ENCODE results near the gene SYT8. TPM values are rescaled to one million over a fixed set of nuclear protein-coding genes. Genes with fewer than 3 reads are reported as not detected.

Gene SYT8
- total and polyA plus RNA-seq, 2 of the 8 experiments (the other 6 are each of a cell fraction or from before 2014, with no cell fraction given): not detected

GRCh38 chr11:1828542-1828941, 6.2 kb upstream of the SYT8 start:
- Histone ChIP-seq H3K23me2 (ENCODE audit: low read depth, low read length) (no peaks in the 10 kb centered on the region), H3K4ac (replicated peaks; ENCODE audit: insufficient read length, low read depth, low read length) (no peak overlapping the region), H3K23ac (ENCODE audit: insufficient read length) (no peak overlapping the region), H2AK5ac (ENCODE audit: low read depth, low read length) (no peak overlapping the region), H2AFZ (ENCODE audit: low read length) (no peak overlapping the region), H2BK12ac (ENCODE audit: low read depth, low read length) (no peak overlapping the region), H3K27ac (ENCODE audit: low read depth, low read length) (no peak overlapping the region), H2BK5ac (ENCODE audit: low read depth, low read length) (no peak overlapping the region), H3K27me3 (replicated peaks in 1 of 4; ENCODE audit: control insufficient read depth in 3 of 4, extremely low read depth in 1 of 4, insufficient read depth in 3 of 4, low read length in 3 of 4) (peaks cover 0 to 6% (median 1%) of the 10 kb centered on the region in 4 experiments; a peak in 3 of 7 replicates), H4K91ac (replicated peaks; ENCODE audit: insufficient read length, low read length) (no peak overlapping the region), H3K79me1 (ENCODE audit: low read depth, low read length) (no peaks in the 10 kb centered on the region), H3K4me1 (replicated peaks in 1 of 4; ENCODE audit: control insufficient read depth in 3 of 4, insufficient read depth in 4 of 4, low read length in 3 of 4) (peaks cover 0 to 4% (median 3%) of the 10 kb centered on the region in 4 experiments; a peak in 5 of 7 replicates), H3K4me2 (ENCODE audit: insufficient read depth in 1 of 2, low read depth in 2 of 2, low read length in 2 of 2) (no peak overlapping the region), H2BK15ac (ENCODE audit: low read length) (no peak overlapping the region), H4K20me1 (replicated peaks in 1 of 2; ENCODE audit: control insufficient read depth in 1 of 2, insufficient read depth in 2 of 2, low read length in 2 of 2) (no peaks in the 10 kb centered on the region), H4K5ac (ENCODE audit: insufficient read length, low read depth, low read length) (no peak overlapping the region), H3K9me3 (ENCODE audit: insufficient read depth in 2 of 2, low read depth in 1 of 2, low read length in 1 of 2) (no peaks in the 10 kb centered on the region), H3K9ac (replicated peaks in 1 of 4; ENCODE audit: extremely low read depth in 1 of 4, low read depth in 3 of 4, low read length in 3 of 4) (no peak overlapping the region), H3K79me2 (ENCODE audit: control insufficient read depth in 1 of 2, insufficient read depth in 2 of 2, low read length in 2 of 2) (no peaks in the 10 kb centered on the region), H3K56ac (replicated peaks; ENCODE audit: insufficient read length, low read depth, low read length) (no peak overlapping the region), H4K8ac (ENCODE audit: extremely low read depth, insufficient read depth, low read length) (no peak overlapping the region), H2BK20ac (ENCODE audit: low read length) (no peak overlapping the region), H3K4me3 (ENCODE audit: extremely low read depth in 1 of 4, insufficient read depth in 2 of 4, low read depth in 3 of 4, low read length in 4 of 4) (no peak overlapping the region), H2BK120ac (replicated peaks; ENCODE audit: low read depth, low read length) (no peak overlapping the region), H3K14ac (ENCODE audit: insufficient read length) (no peak overlapping the region), H3K36me3 (ENCODE audit: control insufficient read depth in 2 of 4, insufficient read depth in 4 of 4, low read length in 3 of 4) (no peaks in the 10 kb centered on the region), H3K18ac (ENCODE audit: extremely low read depth, low read length) (no peak overlapping the region)
- CTCF ChIA-PET (ENCODE audit: partially characterized antibody): interaction anchor here (0.6 to 15.8 kb wide), 11 partner anchors 8 to 1465 kb away, joined by 3 to 439 read pairs (median 3); partner anchors contain the start of gene TNNI2
- no peak for TF ChIP-seq JUN (IDR thresholded peaks at IDR 0.05; ENCODE audit: low read depth, low read length)
- 79% methylated on average over 12 of the region's 12 CpGs; no CpG with 5 or more reads in 1 of the 2 experiments for WGBS, 2 experiments (ENCODE audit: extremely low coverage in 1 of 2, insufficient coverage in 1 of 2, insufficient read length in 1 of 2, insufficient replicate concordance in 2 of 2, low coverage in 1 of 2, low lambda C conversion rate in 2 of 2, missing lambda C conversion rate in 1 of 2)
- POLR2A ChIA-PET (ENCODE audit: partially characterized antibody): no interaction called here
- DNase-seq (ENCODE audit: low read depth in 1 of 2, low spot score in 2 of 2) (no peak), FAIRE-seq (no peak)
